DMS153 treated with DMSO at 0.1 percent for 48 hours (cell line): Measurements from ENCODE around the gene ARHGEF12.

Experiments used
- DNase-seq: peaks from one replicate; lab custom pipeline; 2025; ENCODE audit not compliant: unreplicated experiment; lab: John Stamatoyannopoulos, UW

The ARHGEF12 gene

DNA sequence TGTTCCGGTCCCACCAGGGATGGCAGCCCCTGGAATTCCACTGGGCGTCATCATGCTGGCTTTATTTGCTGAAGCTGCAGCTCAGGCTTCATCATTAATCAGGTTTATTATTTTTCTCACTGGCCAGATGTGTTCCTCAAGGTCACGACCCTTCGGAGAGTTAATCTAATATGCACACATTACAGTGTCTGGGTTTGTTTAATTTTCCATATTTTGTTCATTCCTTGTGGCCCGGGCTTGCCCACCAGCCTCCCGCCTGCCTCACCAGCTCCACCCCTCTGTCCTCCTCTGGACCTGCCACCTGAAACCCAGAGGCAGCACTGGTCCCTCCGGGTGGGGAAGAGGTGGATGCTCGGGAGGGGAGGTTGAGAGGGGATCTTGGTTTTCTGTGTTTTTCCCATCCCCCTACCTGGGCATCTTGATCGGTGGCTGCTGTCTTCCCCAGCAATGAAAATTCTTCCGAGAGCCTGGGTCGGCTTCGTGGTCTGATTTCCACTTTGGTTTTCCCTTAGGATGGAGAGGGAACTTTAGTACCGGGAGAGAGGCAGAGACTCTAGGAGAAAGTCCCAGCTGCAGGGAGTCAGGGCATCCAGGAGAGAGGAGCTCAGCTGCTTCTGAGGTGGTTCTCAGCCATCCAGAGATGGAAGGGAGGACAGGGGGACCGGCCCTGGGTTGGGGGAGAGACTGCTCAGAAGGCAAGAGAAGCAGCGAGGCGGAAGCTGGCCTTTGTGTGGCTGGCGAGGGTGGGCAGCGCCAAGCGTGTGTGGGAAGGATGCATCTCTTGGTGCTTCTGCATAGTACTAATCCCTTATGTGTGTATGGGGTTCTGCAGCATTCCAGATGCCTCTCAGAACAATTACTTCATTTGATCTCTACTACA is 177.5 kb downstream of the ARHGEF12 start:
- no peak for DNase-seq

DNA sequence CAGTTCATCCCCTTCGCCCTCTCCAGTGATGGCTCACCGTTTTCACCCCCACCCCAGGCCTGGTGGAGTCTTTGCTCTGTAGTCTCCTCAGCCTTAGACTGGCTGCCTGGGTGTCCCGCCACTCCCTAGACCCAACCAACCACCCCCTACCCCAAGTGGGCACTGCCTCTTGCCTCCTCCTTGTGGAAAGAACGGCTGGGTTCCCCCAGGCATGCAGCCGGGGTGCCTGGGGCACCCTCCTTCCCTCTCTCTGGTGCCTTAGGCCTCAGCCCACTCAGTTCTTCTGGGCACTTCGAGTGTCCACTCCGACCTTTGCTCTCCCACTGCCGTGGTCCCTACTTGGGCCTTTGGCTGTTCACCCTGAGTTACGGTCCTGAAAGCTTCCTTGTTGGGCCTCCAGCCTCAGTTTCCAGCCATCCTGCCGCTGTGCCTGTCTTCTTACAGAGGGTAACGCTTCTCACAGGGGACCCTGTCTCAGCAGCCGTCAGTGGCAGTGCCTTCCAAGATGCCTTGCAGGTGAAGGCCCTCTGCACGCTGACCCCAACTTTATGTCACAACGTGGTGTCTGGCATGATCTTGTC is 178.4 kb downstream of the ARHGEF12 start:
- no peak for DNase-seq

DNA sequence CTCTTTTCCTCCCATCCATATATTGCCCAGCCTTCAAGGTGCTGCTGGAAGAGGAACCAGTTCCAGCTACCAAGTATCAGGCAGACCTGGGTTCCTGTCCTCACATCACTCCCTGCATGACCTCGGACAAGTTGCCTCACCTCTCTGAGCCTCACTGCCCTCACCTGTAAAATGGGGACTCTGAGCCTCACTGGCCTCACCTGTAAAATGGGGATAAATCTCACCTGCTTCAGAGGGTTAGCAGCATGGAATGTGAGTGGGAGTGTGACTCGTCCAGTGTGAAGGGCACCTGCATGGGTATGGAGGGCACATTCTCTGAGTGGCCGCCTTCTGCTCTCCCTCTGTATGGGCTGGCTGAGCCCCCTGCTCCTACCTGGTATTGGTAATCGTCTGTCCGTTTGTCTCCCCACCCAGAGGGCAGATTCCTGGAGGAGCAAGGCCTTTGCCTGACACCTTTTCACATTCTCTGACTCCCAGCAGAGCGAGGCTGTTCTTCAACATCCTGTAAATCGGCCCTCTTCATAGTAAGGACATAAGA is 179.0 kb downstream of the ARHGEF12 start:
- no peak for DNase-seq

DNA sequence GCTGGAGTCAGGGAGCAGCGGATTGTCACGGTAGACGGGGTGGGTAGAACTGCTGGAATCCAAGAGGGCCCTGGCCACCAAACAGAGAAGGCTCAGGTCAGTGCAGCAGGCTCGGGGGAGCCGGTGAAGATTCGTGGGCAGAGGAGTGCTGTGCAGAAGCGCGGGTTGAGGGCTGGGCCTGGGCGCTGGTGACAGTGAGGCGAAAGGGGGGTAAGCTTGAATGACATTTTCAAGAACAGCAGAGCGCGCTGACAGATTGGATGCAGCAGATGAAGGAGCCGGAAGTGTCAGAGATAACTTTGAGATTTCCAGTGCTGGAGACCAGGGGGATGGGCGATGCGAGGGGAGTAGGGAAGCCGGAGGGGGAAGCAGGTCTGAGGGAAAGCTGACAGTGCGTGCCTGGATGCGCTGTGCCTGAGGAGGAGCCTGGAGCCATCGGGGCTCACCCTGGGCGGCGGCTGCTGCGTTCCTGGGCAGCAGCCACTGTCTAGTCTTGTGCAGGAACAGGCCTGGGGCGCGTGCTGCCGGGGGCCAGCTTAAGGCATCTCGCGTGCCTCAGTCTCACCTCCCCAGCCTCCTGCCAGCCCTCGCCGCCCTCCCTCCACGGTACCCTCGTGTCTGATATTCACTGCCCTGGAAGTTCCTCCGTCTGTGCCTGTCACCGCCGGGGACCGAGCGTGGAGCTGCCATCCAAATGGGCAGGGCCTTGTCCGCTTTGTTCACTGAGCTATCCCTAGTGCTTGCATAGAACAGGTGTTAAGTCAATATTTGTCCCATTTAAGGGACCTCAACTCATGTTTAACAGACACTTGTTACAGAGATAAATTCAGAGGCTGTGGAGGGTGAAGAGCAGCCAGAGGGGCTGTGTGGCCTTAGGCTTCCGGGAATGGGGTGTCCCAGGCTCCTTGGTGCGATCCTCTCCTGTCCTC is 180.5 kb downstream of the ARHGEF12 start:
- DNase-seq, result peak; percentile 46

DNA sequence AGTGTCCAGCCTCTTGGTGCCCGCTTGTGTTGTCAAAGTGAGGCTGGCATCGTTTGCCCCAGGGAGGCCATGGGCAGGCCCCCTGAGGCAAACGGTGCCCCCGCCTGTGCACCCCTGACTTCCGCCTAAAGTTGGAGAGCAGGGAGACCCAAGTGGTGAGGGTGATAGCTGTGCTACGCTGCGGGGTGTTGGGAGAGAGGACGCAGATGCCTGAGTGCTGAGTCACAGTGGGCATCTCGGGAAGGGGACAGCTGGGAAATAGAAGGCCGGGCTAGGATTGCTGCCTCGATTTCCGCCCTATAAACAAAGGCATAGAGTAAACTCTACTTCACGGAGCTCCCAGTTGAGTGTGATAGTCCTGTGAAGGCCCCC is 181.2 kb downstream of the ARHGEF12 start:
- no peak for DNase-seq

DNA sequence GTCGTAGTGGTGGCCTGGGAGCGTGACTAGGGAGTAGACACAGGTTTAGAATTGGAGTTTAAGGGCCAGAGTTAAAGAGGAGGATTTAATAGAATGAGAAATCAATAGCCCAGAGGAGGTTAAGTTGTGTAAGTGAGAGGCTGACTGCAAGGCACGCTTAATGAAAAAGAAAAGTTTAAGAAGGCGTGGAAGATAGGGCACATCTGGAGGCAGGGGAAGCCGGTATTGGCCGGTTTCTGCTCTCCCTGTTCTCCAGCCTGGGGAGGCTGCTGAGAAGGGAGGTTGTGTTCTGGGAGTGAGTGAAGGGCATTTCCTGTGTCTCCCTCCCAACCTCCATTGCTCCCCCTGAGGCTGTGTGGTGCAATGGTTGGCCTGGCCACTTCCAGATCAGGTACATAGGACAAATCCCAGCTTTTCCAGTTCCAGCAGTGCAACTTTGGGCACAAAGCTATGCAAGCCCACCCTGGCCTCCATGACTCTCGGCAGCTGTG is 181.6 kb downstream of the ARHGEF12 start:
- DNase-seq, result no peak

DNA sequence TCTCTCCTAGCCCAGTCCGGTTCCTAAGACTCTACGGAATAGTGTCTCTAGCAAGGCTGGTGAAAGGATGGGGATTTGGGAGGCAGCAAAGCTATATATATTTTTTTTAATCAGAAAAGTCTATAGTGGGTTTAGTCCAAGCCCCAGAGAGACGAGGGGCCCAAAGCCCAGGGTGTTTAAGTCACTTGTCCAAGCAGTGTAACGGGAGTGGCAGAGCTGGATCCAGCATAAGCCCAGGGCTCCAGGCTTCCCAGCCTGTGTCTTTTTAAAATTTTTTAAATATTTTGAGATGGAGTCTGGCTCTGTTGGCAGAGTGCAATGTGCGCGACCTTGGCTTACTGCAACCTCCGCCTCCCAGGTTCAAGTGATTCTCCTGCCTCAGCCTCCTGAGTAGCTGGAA is 182.1 kb downstream of the ARHGEF12 start:
- no peak for DNase-seq

DNA sequence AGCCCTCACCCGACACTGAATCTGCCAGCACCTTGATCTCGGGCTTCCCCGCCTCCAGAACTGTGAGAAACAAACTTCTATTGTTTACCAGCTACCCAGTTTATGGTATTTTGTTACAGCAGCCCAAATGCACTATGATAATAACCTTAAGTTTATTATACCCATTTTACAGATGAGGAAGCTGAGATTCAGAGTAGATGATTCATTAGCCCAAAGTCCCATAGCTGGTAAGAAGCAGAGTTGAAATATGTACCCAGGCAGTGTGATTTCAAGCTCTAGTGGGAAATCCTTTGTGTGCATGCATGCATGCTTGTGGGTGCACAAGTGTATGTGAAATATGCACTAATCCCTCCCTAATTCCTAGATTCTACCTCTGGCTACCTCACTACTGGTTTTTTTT is 183.3 kb downstream of the ARHGEF12 start:
- no peak for DNase-seq

DNA sequence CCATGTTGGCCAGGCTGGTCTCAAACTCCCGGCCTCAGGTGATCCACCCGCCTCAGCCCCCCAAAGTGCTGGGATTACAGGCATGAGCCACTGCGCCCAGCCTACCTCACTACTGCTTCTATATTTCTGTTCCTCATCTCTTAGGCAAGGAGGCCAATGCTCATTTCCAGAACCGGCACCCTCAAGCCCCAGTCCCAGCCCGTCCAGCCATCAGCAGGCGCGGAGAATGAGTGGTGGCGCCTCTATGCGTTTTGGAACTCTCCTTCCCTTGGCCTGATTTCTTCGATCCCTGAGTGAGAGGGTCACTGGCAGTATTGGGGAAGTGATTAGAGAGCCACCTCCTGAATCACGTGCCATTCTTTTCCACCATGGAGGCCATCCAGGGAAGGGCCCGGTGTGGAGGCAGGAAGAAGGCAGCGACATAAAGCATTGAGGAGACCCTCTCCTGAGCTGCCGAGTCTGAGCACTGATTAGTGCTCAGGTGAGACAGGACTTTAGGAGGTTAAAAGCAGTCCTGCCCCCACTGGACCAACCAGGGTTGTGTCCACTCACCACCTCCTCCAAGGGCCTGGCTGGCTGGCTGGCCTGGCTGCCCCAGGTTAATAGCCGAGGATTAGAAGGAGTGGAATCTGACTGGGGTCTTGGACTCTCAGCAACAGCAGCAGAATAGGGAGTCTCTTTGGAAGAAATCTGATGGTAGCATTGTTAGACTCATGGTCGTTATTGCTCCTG is 184.0 kb downstream of the ARHGEF12 start:
- no peak for DNase-seq

DNA sequence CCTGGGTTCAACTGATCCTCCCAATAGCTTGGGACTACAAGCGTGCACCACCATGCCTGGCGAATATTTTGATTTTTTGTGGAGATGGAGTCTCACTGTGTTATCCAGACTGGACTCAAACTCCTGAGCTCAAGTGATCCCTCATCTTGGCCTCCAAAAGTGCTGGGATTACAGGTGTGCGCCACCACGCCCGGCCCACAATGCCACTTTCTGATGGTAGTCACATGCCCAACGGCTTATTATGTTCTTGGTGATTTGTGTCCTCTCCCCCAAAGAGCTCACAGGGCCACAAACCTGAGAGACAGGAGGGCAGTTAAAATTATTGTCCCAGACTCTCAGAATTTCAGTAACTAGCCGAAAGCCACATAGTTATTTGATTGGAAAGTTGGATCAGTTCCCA is 185.0 kb downstream of the ARHGEF12 start:
- DNase-seq, result no peak

DNA sequence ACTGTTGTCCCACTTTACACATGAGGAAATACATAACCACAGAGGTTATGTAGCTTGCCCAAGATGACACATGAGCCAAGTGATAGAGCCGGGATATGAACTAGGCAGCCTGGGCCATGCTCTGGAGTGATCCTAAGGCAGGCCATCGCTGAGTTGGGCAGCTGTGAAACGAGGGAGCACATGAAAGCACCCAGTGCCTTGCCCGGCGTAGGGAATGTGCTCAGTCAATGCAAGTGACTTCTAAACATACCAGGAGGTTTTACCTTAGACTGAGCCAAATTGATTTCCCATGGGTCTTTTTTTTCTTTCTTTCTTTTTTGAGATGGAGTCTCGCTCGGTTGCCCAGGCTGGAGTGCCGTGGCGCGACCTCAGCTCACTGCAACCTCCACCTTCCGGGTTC is 185.8 kb downstream of the ARHGEF12 start:
- no peak for DNase-seq

DNA sequence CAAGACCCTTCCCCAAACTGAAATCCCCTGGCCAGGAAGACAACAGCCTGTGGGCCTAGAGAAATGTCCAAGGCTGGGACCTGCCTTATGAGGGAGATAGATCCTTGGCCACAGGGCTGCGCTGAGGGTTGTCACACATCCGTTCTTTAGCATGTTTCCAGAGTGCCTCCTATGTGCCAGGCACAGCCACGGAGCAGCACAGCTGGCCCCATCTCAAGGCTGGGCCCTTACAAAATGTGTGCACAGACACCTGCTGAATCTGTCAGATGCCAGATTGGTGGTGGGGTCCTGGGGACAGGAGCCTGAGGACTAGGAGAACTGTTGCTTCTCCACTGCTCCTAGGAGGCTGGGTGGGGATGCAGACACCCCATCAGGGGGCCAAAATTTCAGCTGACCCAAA is 186.5 kb downstream of the ARHGEF12 start:
- DNase-seq, result no peak

DNA sequence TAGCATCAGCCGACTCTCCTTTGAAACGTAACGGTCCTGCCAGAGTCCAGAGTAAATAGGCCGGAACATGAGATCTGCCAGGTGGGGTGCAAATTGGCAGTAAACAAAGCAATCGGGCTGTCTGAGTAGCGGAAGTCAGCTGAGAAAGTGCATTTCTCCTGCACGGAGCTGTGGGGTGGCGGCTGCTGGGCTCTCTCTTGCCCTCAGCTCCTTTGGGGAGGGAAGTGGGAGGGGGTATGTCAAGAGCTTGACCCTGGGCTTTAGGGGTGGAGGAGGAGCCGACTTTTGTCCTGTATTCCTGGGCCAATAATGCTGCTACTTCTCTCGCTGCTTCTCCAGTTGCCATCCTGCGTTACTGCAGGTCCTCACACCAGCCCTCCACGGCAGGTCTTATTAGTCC is 187.0 kb downstream of the ARHGEF12 start:
- DNase-seq, result peak; percentile 18

DNA sequence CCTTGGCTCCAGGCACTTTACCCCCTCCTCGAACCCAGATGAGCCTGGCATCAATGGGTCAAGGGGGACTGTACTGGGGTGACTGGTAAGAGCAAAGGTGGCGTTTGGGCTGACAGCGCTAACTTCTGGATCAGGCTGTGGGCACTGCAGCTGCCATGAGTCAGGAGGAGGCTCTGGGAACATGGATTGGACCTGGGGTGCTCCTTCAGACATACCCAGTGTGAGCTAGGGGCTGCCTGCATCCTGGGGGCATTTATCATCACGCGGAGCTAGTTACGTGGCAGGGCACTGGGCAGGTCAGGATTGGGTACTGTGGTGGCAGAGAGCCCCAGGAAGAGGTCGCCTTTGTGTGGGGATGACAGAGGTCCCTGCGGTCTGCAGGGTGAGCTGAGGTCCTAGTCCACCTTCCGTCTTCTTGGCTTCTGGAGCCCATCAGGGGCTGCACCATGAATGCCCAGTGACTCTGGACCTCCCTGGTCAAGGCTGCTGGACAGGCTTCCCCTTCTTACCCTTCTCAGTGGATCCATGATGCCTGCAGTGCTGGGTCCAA is 188.4 kb downstream of the ARHGEF12 start:
- DNase-seq, result no peak

DNA sequence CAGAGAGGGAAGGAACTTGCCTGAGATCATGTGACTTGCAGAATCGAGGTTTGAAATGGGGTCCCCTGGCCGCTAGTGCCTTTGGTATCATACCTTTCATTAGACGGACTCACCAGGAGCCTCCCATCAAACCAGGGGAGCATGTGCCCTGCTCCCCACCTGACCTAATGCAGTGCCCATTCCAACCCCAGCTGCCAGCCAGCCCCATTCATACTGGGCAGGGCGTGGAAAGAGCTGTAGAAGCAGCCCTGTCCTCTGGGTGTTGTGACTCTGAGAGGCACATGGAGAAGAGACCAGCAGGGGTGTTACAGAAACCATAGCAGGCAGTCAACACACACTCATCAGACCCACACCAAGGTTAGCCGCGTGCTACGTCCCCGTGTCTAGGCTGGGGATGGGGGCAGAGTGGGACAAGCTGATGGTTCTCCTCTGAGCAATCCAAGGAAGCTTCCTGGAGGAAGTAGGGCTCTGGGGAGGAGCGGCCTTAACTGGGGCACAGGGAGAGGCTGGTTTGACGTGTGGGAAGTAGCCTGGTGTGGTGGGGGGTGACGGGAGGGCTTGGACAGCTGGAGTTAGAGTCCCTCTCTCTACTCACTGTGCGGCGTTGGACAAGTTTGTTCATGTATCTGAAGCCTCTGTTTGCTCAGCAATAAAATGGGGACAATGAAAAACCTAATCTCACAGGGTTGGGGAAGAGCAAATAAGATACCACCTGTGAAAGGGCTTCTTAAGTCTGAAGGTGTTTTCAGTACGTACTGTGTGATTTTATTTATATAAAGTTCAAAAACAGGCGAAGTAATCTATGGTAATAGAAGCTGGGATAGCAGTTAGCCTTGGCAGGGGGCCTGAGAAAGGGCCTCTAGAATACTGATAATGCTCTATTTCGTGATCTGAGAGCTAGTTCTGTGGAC is 189.3 kb downstream of the ARHGEF12 start:
- no peak for DNase-seq

DNA sequence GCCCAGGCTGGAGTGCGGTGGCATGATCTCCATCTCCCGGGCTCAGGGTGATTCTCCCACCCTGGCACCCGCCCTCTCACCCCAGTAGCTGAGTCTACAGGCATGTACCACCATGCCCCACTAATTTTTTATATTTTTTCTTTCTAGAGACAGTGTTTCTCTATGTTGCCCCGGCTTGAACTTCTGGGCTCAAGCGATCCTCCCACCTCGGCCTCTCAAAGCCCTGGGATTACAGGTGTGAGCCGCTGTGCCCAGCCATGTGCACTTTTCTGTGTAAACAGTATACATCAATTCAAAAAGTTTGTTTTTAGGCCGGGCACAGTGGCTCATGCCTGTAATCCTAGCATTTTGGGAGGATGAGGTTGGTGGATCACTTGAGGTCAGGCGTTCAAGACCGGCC is 190.0 kb downstream of the ARHGEF12 start:
- DNase-seq, result no peak

DNA sequence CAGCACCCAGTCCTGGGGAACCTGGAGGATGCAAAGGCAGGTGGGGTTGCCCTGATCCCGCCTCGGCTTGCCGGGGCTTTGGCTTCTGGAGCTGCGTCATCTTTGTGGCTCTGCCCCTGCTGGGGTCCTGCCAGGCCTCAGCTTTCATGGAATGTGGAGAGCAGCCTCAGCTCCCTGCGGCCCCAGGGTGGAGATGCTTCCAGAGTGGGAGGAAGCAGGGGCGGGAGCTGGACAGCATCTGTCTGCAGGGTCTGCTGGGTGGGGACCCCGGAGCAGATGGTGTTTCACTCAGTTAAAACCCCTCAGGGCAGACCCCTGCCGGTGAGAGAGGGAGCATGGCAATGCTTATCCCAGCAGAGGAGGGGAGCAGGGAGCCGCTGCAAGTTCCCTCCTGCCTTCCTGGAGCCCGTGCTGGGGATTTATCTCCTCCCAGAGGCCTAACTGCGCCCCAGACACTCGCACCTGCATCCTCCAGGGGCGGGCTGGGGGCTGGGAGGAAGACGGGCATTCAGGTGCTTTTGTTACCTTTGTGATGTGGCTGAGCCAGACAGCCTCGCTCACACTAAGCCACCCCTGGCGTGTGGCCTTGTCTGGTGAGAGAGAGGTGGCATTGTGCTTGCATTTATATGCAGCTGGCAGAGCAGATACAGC is 191.0 kb downstream of the ARHGEF12 start:
- peak; percentile 16 for DNase-seq

DNA sequence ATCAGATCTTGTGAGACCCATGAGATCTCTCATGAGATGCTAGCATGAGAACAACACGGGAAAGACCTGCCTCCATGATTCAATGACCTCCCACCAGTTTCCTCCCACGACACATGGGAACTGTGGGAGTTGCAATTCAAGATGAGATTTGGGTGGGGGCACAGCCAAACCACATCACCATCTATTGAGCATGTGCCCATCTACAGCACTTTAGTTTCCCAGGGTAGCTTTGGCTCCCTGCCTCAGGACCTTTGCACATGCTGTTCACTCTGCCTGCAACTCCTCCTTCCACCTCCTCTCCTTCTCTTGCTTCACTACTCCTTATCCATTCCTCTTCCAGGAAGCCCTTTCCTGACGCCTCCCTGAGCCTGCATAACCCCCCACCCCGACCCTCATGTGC is 192.5 kb downstream of the ARHGEF12 start:
- no peak for DNase-seq

DNA sequence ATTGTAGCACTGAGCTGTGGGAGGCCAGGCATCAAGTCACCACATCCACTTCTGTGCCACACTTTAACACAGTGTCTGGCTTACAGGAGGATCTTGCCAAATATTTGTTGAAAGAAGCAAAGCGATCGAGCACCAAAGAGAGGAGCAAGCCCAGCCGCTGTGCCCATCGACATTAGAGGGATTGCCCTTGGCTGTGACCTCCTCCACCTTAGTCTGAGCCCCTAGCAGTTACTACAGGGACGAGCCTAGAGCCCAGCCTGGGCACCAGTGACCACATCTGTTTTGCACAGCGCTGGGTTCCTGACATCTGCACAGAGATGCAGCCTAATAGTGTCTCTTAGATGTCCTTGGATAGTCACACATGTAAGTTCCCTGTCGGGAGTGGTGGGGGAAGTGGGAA is 193.0 kb downstream of the ARHGEF12 start:
- no peak for DNase-seq
